BLaER1 (cell line): Measurements from ENCODE around the gene TRNAU1AP.
"Not testable (repeated sequence)": the region's sequence is repeated elsewhere in the genome, so short reads cannot be mapped to it uniquely, and the experiment has no call there.

ENCODE experiments used
- H3K27ac ChIP-seq: shearing (Covaris generic); formaldehyde crosslinking; 2 replicates; pipeline ENCODE4 v1.8.1; 2022
- H3K27me3 ChIP-seq: shearing (Covaris generic); formaldehyde crosslinking; 2 replicates; pipeline ENCODE4 v1.8.1; 2022
- H3K36me3 ChIP-seq: shearing (Covaris generic); formaldehyde crosslinking; 2 replicates; pipeline ENCODE4 v1.8.1; 2022
- H3K4me1 ChIP-seq: shearing (Covaris generic); formaldehyde crosslinking; 2 replicates; pipeline ENCODE4 v1.8.1; 2022
- H3K4me2 ChIP-seq: shearing (Covaris generic); formaldehyde crosslinking; 2 replicates; pipeline ENCODE4 v1.8.1; 2022
- H3K4me3 ChIP-seq: shearing (Covaris generic); formaldehyde crosslinking; 2 replicates; pipeline ENCODE4 v1.8.1; 2022
- H3K9ac ChIP-seq: shearing (Covaris generic); formaldehyde crosslinking; 2 replicates; pipeline ENCODE4 v1.8.1; 2022
- H3K9me3 ChIP-seq: shearing (Covaris generic); formaldehyde crosslinking; 2 replicates; pipeline ENCODE4 v1.8.1; 2022
- H4K20me1 ChIP-seq: shearing (Covaris generic); formaldehyde crosslinking; 2 replicates; pipeline ENCODE4 v1.8.1; 2022
- Cebpa-rat ChIP-seq: shearing (Covaris generic); IDR thresholded peaks from 2 replicates; pipeline ENCODE4 v1.8.1; 2022

The TRNAU1AP gene

GRCh38 chr1:28510273-28510969 lies 42.5 kb upstream of the TRNAU1AP start:
- peaks cover 89% of the 10 kb centered on the region for H4K20me1 ChIP-seq
- H3K27me3 ChIP-seq = no peaks in the 10 kb centered on the region
- peak overlapping the region; percentile 83 for H3K4me3 ChIP-seq
- peak overlapping the region; percentile 95 for H3K4me2 ChIP-seq
- peaks cover 91% of the 10 kb centered on the region for H3K36me3 ChIP-seq
- TF ChIP-seq Cebpa-rat = no peak
- H3K4me1 ChIP-seq = peaks cover 42% of the 10 kb centered on the region
- peak overlapping the region; percentile 100 for H3K9ac ChIP-seq
- H3K27ac ChIP-seq = peak overlapping the region; percentile 99
- H3K9me3 ChIP-seq = no peaks in the 10 kb centered on the region

DNA sequence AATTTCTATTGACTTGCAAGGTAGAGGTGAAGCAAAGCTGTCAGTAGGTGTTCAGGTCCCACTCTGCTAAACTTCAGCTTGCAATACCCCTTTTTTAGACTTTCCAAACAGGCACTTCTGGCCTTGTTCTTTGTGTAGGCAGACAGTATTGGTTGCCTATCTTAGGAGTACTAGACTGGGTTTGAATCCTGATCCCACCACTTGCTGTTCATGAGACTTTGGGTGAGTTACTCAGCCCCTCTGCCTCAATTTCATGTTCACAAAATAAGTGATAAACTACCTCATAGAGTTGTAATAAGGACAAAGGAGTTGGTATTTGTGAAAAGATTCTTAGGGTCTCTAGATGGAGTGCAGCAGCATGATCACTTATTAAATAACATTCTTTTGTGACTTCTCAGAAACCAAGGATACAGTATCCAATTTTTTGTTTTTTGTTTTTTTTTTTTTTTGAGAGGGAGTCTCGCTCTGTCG lies 41.9 kb upstream of the TRNAU1AP start:
- H3K4me2 ChIP-seq = peak overlapping the region; percentile 95
- peaks cover 91% of the 10 kb centered on the region for H3K36me3 ChIP-seq
- no peak for TF ChIP-seq Cebpa-rat
- peaks cover 95% of the 10 kb centered on the region for H4K20me1 ChIP-seq
- H3K27ac ChIP-seq = peak overlapping the region; percentile 99
- peak overlapping the region; percentile 83 for H3K4me3 ChIP-seq
- no peaks in the 10 kb centered on the region for H3K9me3 ChIP-seq
- no peaks in the 10 kb centered on the region for H3K27me3 ChIP-seq
- peak overlapping the region; percentile 100 for H3K9ac ChIP-seq
- H3K4me1 ChIP-seq = peaks cover 42% of the 10 kb centered on the region

DNA sequence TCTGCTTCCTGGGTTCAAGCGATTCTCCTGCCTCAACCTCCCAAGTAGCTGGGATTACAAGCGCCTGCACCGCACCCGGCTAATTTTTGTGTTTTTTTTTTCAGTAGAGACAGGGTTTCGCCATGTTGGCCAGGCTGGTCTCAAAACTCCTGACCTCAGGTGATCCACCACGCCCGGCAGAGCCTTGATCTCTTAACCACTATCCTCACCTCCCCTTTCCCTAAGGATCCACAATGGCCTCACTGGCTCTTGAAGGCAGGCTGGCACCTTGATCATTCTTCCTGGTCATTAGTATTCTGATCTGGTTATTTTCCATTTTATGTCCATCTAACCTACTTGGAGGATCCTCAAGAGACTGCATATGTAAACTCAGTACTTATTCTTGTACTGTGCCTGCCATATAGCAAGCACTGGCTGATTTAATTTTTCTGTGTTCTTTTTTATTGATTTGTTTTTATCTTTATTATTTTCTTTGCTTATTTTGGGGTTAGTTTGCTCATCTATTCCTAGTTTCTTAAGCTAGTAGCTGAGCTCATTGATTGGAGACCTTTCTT lies 40.8 kb upstream of the TRNAU1AP start:
- Histone ChIP-seq H3K4me2 (peak overlapping the region; percentile 95), H3K9ac (peak overlapping the region; percentile 100; the same call in 1 of the 2 replicates)

GRCh38 chr1:28514445-28514933 lies 38.4 kb upstream of the TRNAU1AP start:
- not testable (repeated sequence) for H3K9ac ChIP-seq, H3K4me2 ChIP-seq, H3K4me3 ChIP-seq, H3K27me3 ChIP-seq, H3K27ac ChIP-seq, H3K9me3 ChIP-seq
- Histone ChIP-seq H4K20me1 (peaks cover 94% of the 10 kb centered on the region), H3K36me3 (peaks cover 59% of the 10 kb centered on the region), H3K4me1 (peaks cover 43% of the 10 kb centered on the region)

More for the DNA sequence above, 40.8 kb upstream of the TRNAU1AP start:
- Histone ChIP-seq H3K4me1 (peaks cover 43% of the 10 kb centered on the region), H3K4me3 (peak overlapping the region; percentile 83; the same call in 1 of the 2 replicates), H3K36me3 (peaks cover 82% of the 10 kb centered on the region), H4K20me1 (peaks cover 100% of the 10 kb centered on the region), H3K27ac (peak overlapping the region; percentile 99; the same call in 1 of the 2 replicates), H3K27me3 (no peaks in the 10 kb centered on the region), H3K9me3 (no peaks in the 10 kb centered on the region)
- TF ChIP-seq Cebpa-rat = no peak

- H3K4me2 ChIP-seq = no peak overlapping the region
- peaks cover 44% of the 10 kb centered on the region for H3K4me1 ChIP-seq
- no peak for TF ChIP-seq Cebpa-rat
- H3K9me3 ChIP-seq = no peaks in the 10 kb centered on the region
- H3K36me3 ChIP-seq = peaks cover 53% of the 10 kb centered on the region
- no peaks in the 10 kb centered on the region for H3K27me3 ChIP-seq
- H3K4me3 ChIP-seq = no peak overlapping the region
- H3K27ac ChIP-seq = peak overlapping the region; percentile 96; the same call in 1 of the 2 replicates
- H3K9ac ChIP-seq = no peak overlapping the region
- peaks cover 94% of the 10 kb centered on the region for H4K20me1 ChIP-seq
These were observed 36.3 kb upstream of the TRNAU1AP start for GRCh38 chr1:28516518-28516956.

DNA sequence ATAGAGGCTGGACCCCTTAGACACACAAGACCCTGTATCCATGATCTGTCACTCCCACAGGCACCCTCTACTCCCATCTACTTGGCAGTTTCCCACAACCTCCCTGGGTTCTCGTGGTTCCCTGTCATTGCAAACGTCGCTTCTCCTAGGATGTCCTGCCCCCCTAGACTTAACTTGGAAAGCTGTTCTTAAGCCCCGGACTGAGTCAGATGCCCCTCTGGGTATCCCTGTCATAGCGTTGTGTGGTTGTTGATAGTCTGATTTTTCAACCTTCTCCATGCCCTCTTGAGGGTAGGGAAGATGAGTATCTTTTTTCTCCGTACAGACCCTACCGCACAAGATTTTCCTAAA lies 35.3 kb upstream of the TRNAU1AP start:
- Histone ChIP-seq H3K4me3 (peak overlapping the region; percentile 77), H3K9me3 (no peaks in the 10 kb centered on the region), H4K20me1 (peaks cover 94% of the 10 kb centered on the region), H3K27ac (peak overlapping the region; percentile 96), H3K4me1 (peaks cover 46% of the 10 kb centered on the region), H3K9ac (peak overlapping the region; percentile 94), H3K27me3 (no peaks in the 10 kb centered on the region), H3K4me2 (peak overlapping the region; percentile 96), H3K36me3 (peaks cover 53% of the 10 kb centered on the region)
- no peak for TF ChIP-seq Cebpa-rat

DNA sequence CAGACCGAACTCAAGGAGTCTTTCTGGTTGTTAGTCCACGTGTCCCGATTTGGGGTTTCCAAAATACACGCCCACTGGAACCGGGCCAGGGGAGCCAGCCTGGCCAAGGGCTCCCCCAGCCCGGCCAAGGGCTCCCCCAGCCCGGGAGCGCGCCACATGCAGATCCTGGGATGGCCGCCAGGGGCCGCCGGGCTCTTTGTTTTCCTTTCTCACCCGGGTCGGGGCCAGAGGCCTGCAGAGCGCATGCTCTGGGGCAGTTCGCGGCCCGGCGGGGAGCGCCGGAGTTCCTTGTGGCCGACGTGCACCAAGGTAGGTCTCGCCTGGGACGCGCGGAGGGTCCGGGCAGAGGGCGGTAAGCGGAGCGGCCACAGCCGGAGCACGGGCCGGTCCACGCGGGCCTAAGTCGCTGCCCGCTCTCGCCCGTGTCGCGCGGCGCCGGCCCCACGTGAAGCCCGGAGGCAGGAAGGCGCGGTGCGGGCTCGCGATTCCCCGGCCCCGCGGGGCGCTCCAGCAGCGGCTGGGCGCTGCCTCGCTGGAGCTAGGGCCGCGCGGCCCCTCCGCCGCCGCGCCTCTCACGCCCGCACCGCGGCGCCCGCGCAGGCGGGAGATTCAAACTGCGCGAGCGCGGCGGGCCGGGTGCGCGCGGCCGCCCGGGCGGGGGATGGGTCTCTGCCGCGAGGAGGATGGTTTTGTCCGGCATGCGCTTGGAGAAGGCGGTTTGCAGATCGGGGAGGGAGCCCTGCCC lies 34.7 kb upstream of the TRNAU1AP start:
- H3K36me3 ChIP-seq = peaks cover 53% of the 10 kb centered on the region
- H3K27ac ChIP-seq = peak overlapping the region; percentile 96
- peaks cover 46% of the 10 kb centered on the region for H3K4me1 ChIP-seq
- H3K4me3 ChIP-seq = peak overlapping the region; percentile 77
- TF ChIP-seq Cebpa-rat = no peak
- peak overlapping the region; percentile 96 for H3K4me2 ChIP-seq
- H4K20me1 ChIP-seq = peaks cover 94% of the 10 kb centered on the region
- H3K9me3 ChIP-seq = no peaks in the 10 kb centered on the region
- peak overlapping the region; percentile 94 for H3K9ac ChIP-seq
- no peaks in the 10 kb centered on the region for H3K27me3 ChIP-seq

DNA sequence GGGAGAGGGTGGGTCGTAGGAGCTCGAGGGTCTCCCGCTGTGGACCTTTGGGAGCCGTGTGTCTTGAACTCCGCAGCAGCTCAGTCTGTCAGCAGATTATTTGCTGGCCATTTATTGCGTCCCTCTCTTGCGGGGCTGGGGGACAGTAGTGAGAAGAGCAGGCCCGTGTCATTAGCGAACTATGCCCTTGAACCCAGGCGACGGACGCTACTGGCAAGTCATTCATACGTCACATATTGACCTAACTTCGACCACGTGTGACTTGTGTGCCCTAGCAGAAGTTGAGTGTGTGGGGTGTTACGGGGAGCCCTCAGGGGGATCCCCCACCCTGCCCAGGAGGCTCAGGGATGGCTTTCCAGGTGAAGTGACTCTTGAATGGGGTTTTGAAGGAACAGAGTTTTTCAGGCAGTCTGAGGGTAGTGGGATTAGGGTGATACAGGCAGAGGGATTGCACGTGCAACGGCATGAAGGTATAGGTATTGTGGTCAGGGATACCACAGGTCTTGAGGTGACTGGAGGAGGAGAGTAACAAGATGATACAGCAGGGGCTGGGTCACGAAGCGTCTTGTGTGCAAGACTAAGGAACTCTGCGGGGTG lies 34.0 kb upstream of the TRNAU1AP start:
- Histone ChIP-seq H3K9me3 (no peaks in the 10 kb centered on the region), H3K9ac (peak overlapping the region; percentile 94), H3K27ac (peak overlapping the region; percentile 96), H3K4me3 (peak overlapping the region; percentile 77), H3K27me3 (no peaks in the 10 kb centered on the region), H3K4me2 (peak overlapping the region; percentile 96), H3K36me3 (peaks cover 53% of the 10 kb centered on the region), H3K4me1 (peaks cover 52% of the 10 kb centered on the region), H4K20me1 (peaks cover 94% of the 10 kb centered on the region)
- no peak for TF ChIP-seq Cebpa-rat

- Histone ChIP-seq H3K4me1 (peaks cover 61% of the 10 kb centered on the region), H3K36me3 (peaks cover 53% of the 10 kb centered on the region), H3K4me2 (peak overlapping the region; percentile 96), H4K20me1 (peaks cover 94% of the 10 kb centered on the region), H3K27me3 (no peaks in the 10 kb centered on the region), H3K4me3 (0 out of 2 replicates have a peak overlapping the region, but pooled peaks have one; percentile 77), H3K9me3 (no peaks in the 10 kb centered on the region), H3K9ac (peak overlapping the region; percentile 94; the same call in 1 of the 2 replicates), H3K27ac (peak overlapping the region; percentile 24; the same call in 1 of the 2 replicates)
- no peak for TF ChIP-seq Cebpa-rat
These were observed 32.7 kb upstream of the TRNAU1AP start for GRCh38 chr1:28519946-28520725.

DNA sequence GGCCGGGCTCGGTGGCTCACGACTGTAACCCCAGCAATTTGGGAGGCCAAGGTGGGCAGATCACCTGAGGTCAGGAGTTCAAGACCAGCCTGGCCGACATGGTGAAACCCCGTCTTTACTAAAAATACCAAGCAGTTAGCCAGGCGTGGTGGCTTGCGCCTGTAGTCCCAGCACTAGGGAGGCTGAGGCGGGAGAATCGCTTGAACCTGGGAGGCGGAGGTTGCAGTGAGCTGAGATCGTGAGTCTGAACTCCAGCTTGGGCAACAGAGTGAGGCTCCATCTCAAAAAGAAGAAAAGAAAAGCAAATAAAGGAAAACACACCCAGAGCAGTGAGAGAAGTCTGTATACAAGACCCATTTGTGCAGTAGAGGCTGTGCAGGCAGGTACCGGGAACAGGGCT lies 32.1 kb upstream of the TRNAU1AP start:
- Histone ChIP-seq H3K9ac (0 out of 2 replicates have a peak overlapping the region, but pooled peaks have one; percentile 94), H3K4me2 (peak overlapping the region; percentile 96; the same call in 1 of the 2 replicates)

More for the DNA sequence above, 32.1 kb upstream of the TRNAU1AP start:
- Histone ChIP-seq H3K4me1 (peaks cover 61% of the 10 kb centered on the region), H4K20me1 (peaks cover 94% of the 10 kb centered on the region), H3K27ac (0 out of 2 replicates have a peak overlapping the region, but pooled peaks have one; percentile 24), H3K36me3 (peaks cover 56% of the 10 kb centered on the region)
- H3K4me3 ChIP-seq, H3K27me3 ChIP-seq, H3K9me3 ChIP-seq: not testable (repeated sequence)
